Endothelial cell of umbilical vein (primary cell): ENCODE data around the gene NKX6-2. TPM values are rescaled to one million over a fixed set of nuclear protein-coding genes. Genes with fewer than 3 reads are reported as not detected.
"Not testable (repeated sequence)": the region's sequence is repeated elsewhere in the genome, so short reads cannot be mapped to it uniquely, and the experiment has no call there.

ENCODE experiments used
- BruUV-seq: library from RNA; stranded (reverse); fragments of 400-500 nt; replicated peaks from 2 replicates; lab custom pipeline; 2021; lab: Mats Ljungman, UMichigan
- CTCF ChIA-PET: fragments of 300-600, 350-600 bp; sonication (Branson Sonifier 250); formaldehyde crosslinking; loops from one replicate; lab custom pipeline; 2021; ENCODE audit warnings: antibody characterized with exemption, inconsistent platforms; lab: Charles Lee
- POLR2A ChIA-PET: fragments of 300-600, 350-600 bp; sonication (Branson Sonifier 250); formaldehyde crosslinking; loops from one replicate; lab custom pipeline; 2021; ENCODE audit warnings: antibody characterized with exemption, inconsistent platforms; lab: Charles Lee
- DNase-seq: peaks from one replicate; pipeline ENCODE4 v3.0.0-alpha.2; 2011; ENCODE audit warnings: low read depth, low spot score
- FAIRE-seq: peaks from 2 replicates; lab custom pipeline; 2011; peaks lifted over from hg19 to GRCh38; lab: Jason Lieb, UNC
- H2AFZ ChIP-seq: 2 replicates; pipeline ENCODE4 v1.6.0; 2012; ENCODE audit warnings: low read depth, low read length, control low read depth, inconsistent platforms
- H3K27ac ChIP-seq: 2 replicates; pipeline ENCODE4 v1.5.1; 2011; ENCODE audit warnings: low read depth, mild to moderate bottlenecking, control low read depth, low read length, moderate library complexity; ENCODE audit not compliant: insufficient read depth
- H3K27me3 ChIP-seq, 2 experiments: 2 replicates each; pipeline versions ENCODE4 v1.6.0 to v1.6.1; 2011; ENCODE audit warnings: low read length in 2 of 2, mixed read lengths in 1 of 2; ENCODE audit not compliant: control insufficient read depth in 2 of 2, insufficient read depth in 2 of 2
- H3K36me3 ChIP-seq, 2 experiments: 2 replicates in 1 of 2; 3 replicates in 1 of 2; pipeline ENCODE4 v1.5.1; 2011; ENCODE audit warnings: low read length in 2 of 2, mild to moderate bottlenecking in 1 of 2, moderate library complexity in 1 of 2; ENCODE audit not compliant: control insufficient read depth in 2 of 2, insufficient read depth in 2 of 2; ENCODE audit errors: extremely low read depth in 1 of 2
- H3K4me1 ChIP-seq: 3 replicates; pipeline ENCODE4 v1.5.1; 2011; ENCODE audit warnings: mild to moderate bottlenecking, low read length; ENCODE audit not compliant: control insufficient read depth, insufficient read depth; ENCODE audit errors: extremely low read depth
- H3K4me2 ChIP-seq: 2 replicates; pipeline ENCODE4 v1.6.1; 2011; ENCODE audit warnings: low read length, control low read depth, mixed read lengths; ENCODE audit not compliant: insufficient read depth
- H3K4me3 ChIP-seq, 3 experiments: fragments of 200-600 bp in 1 of 3; sonication (generic), shearing (Covaris generic) in 1 of 3; replicated peaks in 1 of 3; 2 replicates each; pipeline ENCODE4 v1.5.1; 2011 to 2016; ENCODE audit warnings: control low read depth in 3 of 3, low read length in 3 of 3, mild to moderate bottlenecking in 2 of 3, inconsistent platforms in 1 of 3, low read depth in 1 of 3, moderate library complexity in 1 of 3; ENCODE audit not compliant: insufficient read depth in 1 of 3
- H3K79me2 ChIP-seq: 2 replicates; pipeline ENCODE4 v1.6.0; 2012; ENCODE audit warnings: low read length, inconsistent platforms; ENCODE audit not compliant: control insufficient read depth, insufficient read depth
- H3K9ac ChIP-seq: replicated peaks from 2 replicates; pipeline ENCODE3; 2011; ENCODE audit warnings: low read length, control low read depth; ENCODE audit not compliant: insufficient read depth; ENCODE audit errors: extremely low read depth
- H3K9me1 ChIP-seq: replicated peaks from 3 replicates; pipeline ENCODE4 v1.6.0; 2011; ENCODE audit warnings: mild to moderate bottlenecking, low read length; ENCODE audit not compliant: control insufficient read depth, insufficient read depth; ENCODE audit errors: extremely low read depth
- H3K9me3 ChIP-seq: replicated peaks from 2 replicates; pipeline ENCODE4 v1.5.1; 2012; ENCODE audit warnings: low read length, inconsistent platforms; ENCODE audit not compliant: control insufficient read depth, insufficient read depth
- H4K20me1 ChIP-seq: replicated peaks from 2 replicates; pipeline ENCODE3; 2011; ENCODE audit warnings: mild to moderate bottlenecking, low read length; ENCODE audit not compliant: control insufficient read depth, insufficient read depth; ENCODE audit errors: extremely low read depth
- EZH2 ChIP-seq: IDR thresholded peaks from 2 replicates; pipeline ENCODE4 v1.6.1; 2012; ENCODE audit warnings: borderline replicate concordance, low read depth, mild to moderate bottlenecking, moderate library complexity, low read length, inconsistent platforms; ENCODE audit not compliant: severe bottlenecking
- FOS ChIP-seq: IDR thresholded peaks from 2 replicates; pipeline ENCODE4 v1.6.1; 2011; ENCODE audit warnings: mild to moderate bottlenecking, low read length, moderate library complexity, borderline replicate concordance; ENCODE audit not compliant: insufficient read depth
- POLR2A ChIP-seq: IDR thresholded peaks from 2 replicates; pipeline ENCODE4 v1.6.1; 2012; ENCODE audit warnings: low read depth, mild to moderate bottlenecking, control low read depth, low read length
- dilution Hi-C: fragments of 300-500 bp; cut with MboI; formaldehyde crosslinking; loops from one replicate; pipeline ENCODE4 v1.15.0; 2019; ENCODE audit warnings: low sequenced_read_pairs; ENCODE audit not compliant: extremely low pct_ligation_motif_present
- intact Hi-C: fragments of 100-400 bp; cut with micrococcal nuclease; formaldehyde crosslinking; loops from one replicate; pipeline ENCODE4 v1.10.0; 2022
- polyA plus RNA-seq, 4 experiments: library from polyadenylated mRNA; depleted of rRNA in 3 of 4; stranded (reverse) in 3 of 4; unstranded in 1 of 4; fragments of >200 nt; gene quantifications; 2 replicates each; pipeline versions ENCODE4 v1.2.1 to v1.2.3, GENCODE V29; 2011 to 2012; ENCODE audit warnings: missing spikeins in 1 of 4
- total RNA-seq: library from RNA; stranded (reverse); gene quantifications from 2 replicates; pipeline ENCODE4 v1.2.3, GENCODE V29; 2021
- TF ChIP-seq, protein P1 (sequence below), 2 donors: IDR thresholded peaks; 1 replicate in 1 of 2; 2 replicates in 1 of 2; pipeline ENCODE4 v1.5.1; 2011; ENCODE audit warnings: low read length in 2 of 2, mild to moderate bottlenecking in 2 of 2, moderate library complexity in 2 of 2, control low read depth in 1 of 2, inconsistent platforms in 1 of 2, low read depth in 1 of 2; ENCODE audit not compliant: insufficient read depth in 1 of 2; ENCODE audit errors: extremely low read depth in 1 of 2

The NKX6-2 gene
- total and polyA plus RNA-seq, 2 donors (not counting 3 experiments of a cell fraction or from before 2014, with no cell fraction given) = not detected

DNA sequence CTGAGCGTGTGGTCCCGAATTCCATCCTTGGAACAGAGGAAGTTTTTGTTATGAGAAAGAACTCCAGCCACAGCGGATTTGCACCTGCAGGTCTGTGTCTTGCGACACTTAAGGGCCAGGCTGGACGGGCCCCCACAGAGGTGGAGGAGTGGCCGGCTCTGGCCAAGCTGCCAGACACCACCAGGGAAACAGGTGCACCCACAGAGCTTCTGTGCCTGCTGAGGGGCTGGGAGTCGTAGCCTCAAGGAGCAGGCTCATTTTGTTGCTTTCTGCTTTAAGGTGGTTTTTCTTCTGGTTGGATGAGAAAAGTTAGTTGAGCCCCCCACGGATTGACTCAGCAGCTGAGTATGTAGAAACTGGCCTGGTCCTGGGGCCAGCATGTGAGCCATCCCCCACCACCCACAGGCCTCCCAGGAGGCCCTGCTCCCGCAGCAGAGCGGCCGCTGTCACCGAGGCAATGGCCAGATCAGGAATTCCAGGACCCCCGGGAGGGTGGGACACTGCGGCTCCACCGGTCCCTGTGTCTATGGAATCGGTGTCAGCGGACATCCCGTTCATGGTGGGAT lies 41.9 kb downstream of the NKX6-2 start:
- H3K4me3 ChIP-seq = no peak overlapping the region
- dilution Hi-C loops = no loop called here

DNA sequence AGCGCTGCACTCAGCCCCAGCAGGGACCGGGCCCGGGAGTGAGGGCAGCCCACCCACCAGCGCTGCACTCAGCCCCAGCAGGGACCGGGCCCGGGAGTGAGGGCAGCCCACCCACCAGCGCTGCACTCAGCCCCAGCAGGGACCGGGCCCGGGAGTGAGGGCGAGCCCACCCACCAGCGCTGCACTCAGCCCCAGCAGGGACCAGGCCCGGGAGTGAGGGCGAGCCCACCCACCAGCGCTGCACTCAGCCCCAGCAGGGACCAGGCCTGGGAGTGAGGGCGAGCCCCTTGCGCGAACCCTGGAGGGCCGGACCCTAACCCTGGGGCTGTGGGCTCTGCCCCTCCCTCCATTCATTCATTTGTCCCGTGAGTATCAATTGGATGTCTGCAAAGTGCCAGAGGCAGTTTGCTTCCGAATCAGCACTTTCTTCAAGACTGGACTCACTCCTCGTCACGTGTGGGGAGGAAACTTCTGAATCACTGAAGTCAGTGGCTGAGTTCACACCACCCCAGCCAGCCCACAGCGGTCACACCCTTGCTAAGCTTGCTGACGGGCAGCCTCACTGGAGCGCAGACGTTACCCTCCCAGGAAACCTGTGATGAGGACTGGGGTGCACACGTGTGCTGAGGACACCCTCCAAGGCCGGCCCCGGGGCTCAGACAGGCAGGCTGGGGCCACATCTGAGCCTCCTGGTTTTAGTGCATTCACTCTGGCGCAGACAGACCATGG lies 42.6 kb downstream of the NKX6-2 start:
- POLR2A ChIA-PET, H3K9me1 ChIP-seq, BruUV-seq, H3K27ac ChIP-seq, H4K20me1 ChIP-seq, H3K4me1 ChIP-seq, FAIRE-seq, H3K4me3 ChIP-seq, H3K4me2 ChIP-seq, H3K9ac ChIP-seq, DNase-seq, H3K9me3 ChIP-seq, H3K79me2 ChIP-seq, H3K27me3 ChIP-seq, CTCF ChIA-PET, intact Hi-C loops, H3K36me3 ChIP-seq, H2AFZ ChIP-seq, dilution Hi-C loops: not testable (repeated sequence)

More for the DNA sequence above, 41.9 kb downstream of the NKX6-2 start:
- Histone ChIP-seq H3K9me3 (no peaks in the 10 kb centered on the region), H3K27me3 (no peaks in the 10 kb centered on the region), H3K9ac (no peak overlapping the region), H3K79me2 (no peaks in the 10 kb centered on the region), H3K4me2 (no peak overlapping the region), H3K27ac (no peak overlapping the region), H3K9me1 (no peaks in the 10 kb centered on the region), H4K20me1 (no peaks in the 10 kb centered on the region), H3K4me1 (no peaks in the 10 kb centered on the region), H2AFZ (no peak overlapping the region), H3K36me3 (no peaks in the 10 kb centered on the region)
- ChIA-PET POLR2A (no interaction called here), CTCF (no interaction called here)
- no peak for TF ChIP-seq EZH2
- TF ChIP-seq, protein P1, sequence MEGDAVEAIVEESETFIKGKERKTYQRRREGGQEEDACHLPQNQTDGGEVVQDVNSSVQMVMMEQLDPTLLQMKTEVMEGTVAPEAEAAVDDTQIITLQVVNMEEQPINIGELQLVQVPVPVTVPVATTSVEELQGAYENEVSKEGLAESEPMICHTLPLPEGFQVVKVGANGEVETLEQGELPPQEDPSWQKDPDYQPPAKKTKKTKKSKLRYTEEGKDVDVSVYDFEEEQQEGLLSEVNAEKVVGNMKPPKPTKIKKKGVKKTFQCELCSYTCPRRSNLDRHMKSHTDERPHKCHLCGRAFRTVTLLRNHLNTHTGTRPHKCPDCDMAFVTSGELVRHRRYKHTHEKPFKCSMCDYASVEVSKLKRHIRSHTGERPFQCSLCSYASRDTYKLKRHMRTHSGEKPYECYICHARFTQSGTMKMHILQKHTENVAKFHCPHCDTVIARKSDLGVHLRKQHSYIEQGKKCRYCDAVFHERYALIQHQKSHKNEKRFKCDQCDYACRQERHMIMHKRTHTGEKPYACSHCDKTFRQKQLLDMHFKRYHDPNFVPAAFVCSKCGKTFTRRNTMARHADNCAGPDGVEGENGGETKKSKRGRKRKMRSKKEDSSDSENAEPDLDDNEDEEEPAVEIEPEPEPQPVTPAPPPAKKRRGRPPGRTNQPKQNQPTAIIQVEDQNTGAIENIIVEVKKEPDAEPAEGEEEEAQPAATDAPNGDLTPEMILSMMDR (IDR thresholded peaks at IDR 0.05; ENCODE audit: extremely low read depth in 1 of 2, insufficient read depth in 1 of 2, low read depth in 1 of 2, low read length in 2 of 2) = no peak
- TF ChIP-seq POLR2A = no peak
- TF ChIP-seq FOS = no peak
- no peak for FAIRE-seq
- no TSS peak for BruUV-seq
- DNase-seq = no peak
- intact Hi-C loops = no loop called here
